WTC11 (cell line): ENCODE measurements around the gene PRKCSH. TPM values are rescaled to one million over a fixed set of nuclear protein-coding genes. Genes with fewer than 3 reads are reported as not detected.

Source experiments
- ETV6 ChIP-seq: sonication (generic); formaldehyde crosslinking; IDR thresholded peaks from 2 replicates; pipeline ENCODE4 v1.8.1; 2022; ENCODE audit warnings: mild to moderate bottlenecking, missing genetic modification reagents
- FOXK1 ChIP-seq: sonication (generic); formaldehyde crosslinking; IDR thresholded peaks from 2 replicates; pipeline ENCODE4 v1.8.0; 2022; ENCODE audit warnings: mild to moderate bottlenecking, moderate library complexity, missing genetic modification reagents
- JUN ChIP-seq: sonication (generic); formaldehyde crosslinking; IDR thresholded peaks from 2 replicates; pipeline ENCODE4 v1.8.0; 2023; ENCODE audit warnings: mild to moderate bottlenecking, missing genetic modification reagents
- MYBL2 ChIP-seq: sonication (generic); formaldehyde crosslinking; IDR thresholded peaks from 2 replicates; pipeline ENCODE4 v1.8.1; 2023; ENCODE audit warnings: mild to moderate bottlenecking, moderate library complexity, missing genetic modification reagents
- NR3C1 ChIP-seq: sonication (generic); formaldehyde crosslinking; conservative IDR thresholded peaks from 2 replicates; pipeline ENCODE4 v1.8.1; 2023; ENCODE audit warnings: low read depth, mild to moderate bottlenecking, missing genetic modification reagents
- PRRX2 ChIP-seq: fragments of 250-450 bp; sonication (Bioruptor Pico); IDR thresholded peaks from 2 replicates; pipeline ENCODE4 v1.8.0; 2021; ENCODE audit warnings: mild to moderate bottlenecking
- total RNA-seq: library from RNA; stranded (reverse); gene quantifications from 3 replicates; pipeline ENCODE4 v1.2.3, GENCODE V29; 2021
- TF ChIP-seq, protein P1 (sequence below): fragments of 250-450 bp; sonication (Bioruptor Pico); IDR thresholded peaks from 2 replicates; pipeline ENCODE4 v1.9.0; 2021; ENCODE audit warnings: mild to moderate bottlenecking, borderline replicate concordance
- TF ChIP-seq, protein P2 (sequence below): sonication (generic); formaldehyde crosslinking; IDR thresholded peaks from 2 replicates; pipeline ENCODE4 v1.8.1; 2023; ENCODE audit warnings: mild to moderate bottlenecking, missing genetic modification reagents
- TF ChIP-seq, protein P3 (sequence below): sonication (generic); formaldehyde crosslinking; IDR thresholded peaks from 2 replicates; pipeline ENCODE4 v1.8.1; 2023; ENCODE audit warnings: mild to moderate bottlenecking, missing genetic modification reagents, moderate library complexity
- TF ChIP-seq, protein P4 (sequence below): sonication (generic); formaldehyde crosslinking; IDR thresholded peaks from 2 replicates; pipeline ENCODE4 v1.8.0; 2022; ENCODE audit warnings: mild to moderate bottlenecking, missing genetic modification reagents
- TF ChIP-seq, protein P5 (sequence below): sonication (generic); formaldehyde crosslinking; IDR thresholded peaks from 2 replicates; pipeline ENCODE4 v1.8.0; 2023; ENCODE audit warnings: missing genetic modification reagents, mild to moderate bottlenecking, borderline replicate concordance
- TF ChIP-seq, protein P6 (sequence below): sonication (generic); formaldehyde crosslinking; IDR thresholded peaks from 2 replicates; pipeline ENCODE4 v1.8.1; 2023; ENCODE audit warnings: mild to moderate bottlenecking, moderate library complexity, missing genetic modification reagents

PRKCSH gene
- total RNA-seq, 1 experiment from 2014 or later: 396 TPM

DNA sequence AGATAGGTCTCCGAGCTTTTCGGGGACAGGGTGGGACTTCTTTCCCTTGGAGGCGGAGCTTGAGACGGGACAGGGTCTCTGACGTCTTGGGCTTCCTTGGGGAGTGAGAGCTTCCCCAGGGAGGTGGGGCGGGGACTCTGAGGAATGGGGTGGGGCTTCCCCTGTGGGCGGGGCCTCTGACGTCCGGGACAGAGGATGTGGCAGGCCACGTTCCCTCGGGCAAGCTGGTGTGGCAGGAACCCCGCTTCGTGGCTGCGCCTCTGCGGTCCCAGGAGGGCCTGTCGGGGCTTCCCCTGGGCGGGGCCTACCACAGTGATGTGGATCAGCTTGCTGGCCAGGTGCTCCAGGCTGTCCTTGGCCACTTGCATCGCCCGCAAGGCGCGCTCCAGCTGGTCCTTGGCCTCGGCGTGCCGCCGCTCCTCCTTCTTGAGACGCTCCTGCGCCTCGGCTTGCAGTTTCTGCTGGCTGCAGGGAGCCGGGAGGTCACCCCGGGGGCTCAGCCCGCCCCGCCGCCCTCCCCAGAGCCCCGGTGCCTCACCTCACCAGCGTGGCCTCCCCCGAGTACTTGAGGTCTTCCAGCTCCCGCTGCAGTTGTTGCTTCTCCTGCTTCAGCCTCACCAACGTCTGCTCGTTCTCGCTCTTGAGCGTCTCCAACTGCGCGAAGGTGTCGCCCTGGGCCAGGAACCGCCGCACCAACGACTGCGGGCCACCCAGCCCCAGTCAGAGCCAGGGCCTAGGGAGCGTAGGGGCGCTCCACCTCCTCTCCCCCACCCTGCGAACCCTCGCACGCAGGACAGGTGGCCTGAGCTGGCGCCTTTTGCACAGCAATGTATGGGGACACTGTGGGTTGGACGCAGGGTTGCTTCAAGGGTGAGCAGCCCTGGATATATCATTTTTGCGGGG, 13.0 kb upstream of the PRKCSH start (continued):
- TF ChIP-seq, protein P1, sequence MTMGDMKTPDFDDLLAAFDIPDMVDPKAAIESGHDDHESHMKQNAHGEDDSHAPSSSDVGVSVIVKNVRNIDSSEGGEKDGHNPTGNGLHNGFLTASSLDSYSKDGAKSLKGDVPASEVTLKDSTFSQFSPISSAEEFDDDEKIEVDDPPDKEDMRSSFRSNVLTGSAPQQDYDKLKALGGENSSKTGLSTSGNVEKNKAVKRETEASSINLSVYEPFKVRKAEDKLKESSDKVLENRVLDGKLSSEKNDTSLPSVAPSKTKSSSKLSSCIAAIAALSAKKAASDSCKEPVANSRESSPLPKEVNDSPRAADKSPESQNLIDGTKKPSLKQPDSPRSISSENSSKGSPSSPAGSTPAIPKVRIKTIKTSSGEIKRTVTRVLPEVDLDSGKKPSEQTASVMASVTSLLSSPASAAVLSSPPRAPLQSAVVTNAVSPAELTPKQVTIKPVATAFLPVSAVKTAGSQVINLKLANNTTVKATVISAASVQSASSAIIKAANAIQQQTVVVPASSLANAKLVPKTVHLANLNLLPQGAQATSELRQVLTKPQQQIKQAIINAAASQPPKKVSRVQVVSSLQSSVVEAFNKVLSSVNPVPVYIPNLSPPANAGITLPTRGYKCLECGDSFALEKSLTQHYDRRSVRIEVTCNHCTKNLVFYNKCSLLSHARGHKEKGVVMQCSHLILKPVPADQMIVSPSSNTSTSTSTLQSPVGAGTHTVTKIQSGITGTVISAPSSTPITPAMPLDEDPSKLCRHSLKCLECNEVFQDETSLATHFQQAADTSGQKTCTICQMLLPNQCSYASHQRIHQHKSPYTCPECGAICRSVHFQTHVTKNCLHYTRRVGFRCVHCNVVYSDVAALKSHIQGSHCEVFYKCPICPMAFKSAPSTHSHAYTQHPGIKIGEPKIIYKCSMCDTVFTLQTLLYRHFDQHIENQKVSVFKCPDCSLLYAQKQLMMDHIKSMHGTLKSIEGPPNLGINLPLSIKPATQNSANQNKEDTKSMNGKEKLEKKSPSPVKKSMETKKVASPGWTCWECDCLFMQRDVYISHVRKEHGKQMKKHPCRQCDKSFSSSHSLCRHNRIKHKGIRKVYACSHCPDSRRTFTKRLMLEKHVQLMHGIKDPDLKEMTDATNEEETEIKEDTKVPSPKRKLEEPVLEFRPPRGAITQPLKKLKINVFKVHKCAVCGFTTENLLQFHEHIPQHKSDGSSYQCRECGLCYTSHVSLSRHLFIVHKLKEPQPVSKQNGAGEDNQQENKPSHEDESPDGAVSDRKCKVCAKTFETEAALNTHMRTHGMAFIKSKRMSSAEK (CRISPR knock-in tag): no peak
- TF ChIP-seq JUN (CRISPR knock-in tag) (no peak), ETV6 (CRISPR knock-in tag) (0 out of 2 replicates have a peak, but pooled peaks have one; percentile 53), PRRX2 (CRISPR knock-in tag) (no peak), FOXK1 (CRISPR knock-in tag) (0 out of 2 replicates have a peak, but pooled peaks have one; percentile 17), MYBL2 (CRISPR knock-in tag) (no peak), NR3C1 (CRISPR knock-in tag) (no peak)
- TF ChIP-seq, protein P2, sequence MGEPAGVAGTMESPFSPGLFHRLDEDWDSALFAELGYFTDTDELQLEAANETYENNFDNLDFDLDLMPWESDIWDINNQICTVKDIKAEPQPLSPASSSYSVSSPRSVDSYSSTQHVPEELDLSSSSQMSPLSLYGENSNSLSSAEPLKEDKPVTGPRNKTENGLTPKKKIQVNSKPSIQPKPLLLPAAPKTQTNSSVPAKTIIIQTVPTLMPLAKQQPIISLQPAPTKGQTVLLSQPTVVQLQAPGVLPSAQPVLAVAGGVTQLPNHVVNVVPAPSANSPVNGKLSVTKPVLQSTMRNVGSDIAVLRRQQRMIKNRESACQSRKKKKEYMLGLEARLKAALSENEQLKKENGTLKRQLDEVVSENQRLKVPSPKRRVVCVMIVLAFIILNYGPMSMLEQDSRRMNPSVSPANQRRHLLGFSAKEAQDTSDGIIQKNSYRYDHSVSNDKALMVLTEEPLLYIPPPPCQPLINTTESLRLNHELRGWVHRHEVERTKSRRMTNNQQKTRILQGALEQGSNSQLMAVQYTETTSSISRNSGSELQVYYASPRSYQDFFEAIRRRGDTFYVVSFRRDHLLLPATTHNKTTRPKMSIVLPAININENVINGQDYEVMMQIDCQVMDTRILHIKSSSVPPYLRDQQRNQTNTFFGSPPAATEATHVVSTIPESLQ (CRISPR knock-in tag): no peak
- TF ChIP-seq, protein P3, sequence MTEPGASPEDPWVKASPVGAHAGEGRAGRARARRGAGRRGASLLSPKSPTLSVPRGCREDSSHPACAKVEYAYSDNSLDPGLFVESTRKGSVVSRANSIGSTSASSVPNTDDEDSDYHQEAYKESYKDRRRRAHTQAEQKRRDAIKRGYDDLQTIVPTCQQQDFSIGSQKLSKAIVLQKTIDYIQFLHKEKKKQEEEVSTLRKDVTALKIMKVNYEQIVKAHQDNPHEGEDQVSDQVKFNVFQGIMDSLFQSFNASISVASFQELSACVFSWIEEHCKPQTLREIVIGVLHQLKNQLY (CRISPR knock-in tag): no peak
- TF ChIP-seq, protein P4, sequence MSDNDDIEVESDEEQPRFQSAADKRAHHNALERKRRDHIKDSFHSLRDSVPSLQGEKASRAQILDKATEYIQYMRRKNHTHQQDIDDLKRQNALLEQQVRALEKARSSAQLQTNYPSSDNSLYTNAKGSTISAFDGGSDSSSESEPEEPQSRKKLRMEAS: peak; percentile 81; the same call in 1 of the 2 replicates
- TF ChIP-seq, protein P5, sequence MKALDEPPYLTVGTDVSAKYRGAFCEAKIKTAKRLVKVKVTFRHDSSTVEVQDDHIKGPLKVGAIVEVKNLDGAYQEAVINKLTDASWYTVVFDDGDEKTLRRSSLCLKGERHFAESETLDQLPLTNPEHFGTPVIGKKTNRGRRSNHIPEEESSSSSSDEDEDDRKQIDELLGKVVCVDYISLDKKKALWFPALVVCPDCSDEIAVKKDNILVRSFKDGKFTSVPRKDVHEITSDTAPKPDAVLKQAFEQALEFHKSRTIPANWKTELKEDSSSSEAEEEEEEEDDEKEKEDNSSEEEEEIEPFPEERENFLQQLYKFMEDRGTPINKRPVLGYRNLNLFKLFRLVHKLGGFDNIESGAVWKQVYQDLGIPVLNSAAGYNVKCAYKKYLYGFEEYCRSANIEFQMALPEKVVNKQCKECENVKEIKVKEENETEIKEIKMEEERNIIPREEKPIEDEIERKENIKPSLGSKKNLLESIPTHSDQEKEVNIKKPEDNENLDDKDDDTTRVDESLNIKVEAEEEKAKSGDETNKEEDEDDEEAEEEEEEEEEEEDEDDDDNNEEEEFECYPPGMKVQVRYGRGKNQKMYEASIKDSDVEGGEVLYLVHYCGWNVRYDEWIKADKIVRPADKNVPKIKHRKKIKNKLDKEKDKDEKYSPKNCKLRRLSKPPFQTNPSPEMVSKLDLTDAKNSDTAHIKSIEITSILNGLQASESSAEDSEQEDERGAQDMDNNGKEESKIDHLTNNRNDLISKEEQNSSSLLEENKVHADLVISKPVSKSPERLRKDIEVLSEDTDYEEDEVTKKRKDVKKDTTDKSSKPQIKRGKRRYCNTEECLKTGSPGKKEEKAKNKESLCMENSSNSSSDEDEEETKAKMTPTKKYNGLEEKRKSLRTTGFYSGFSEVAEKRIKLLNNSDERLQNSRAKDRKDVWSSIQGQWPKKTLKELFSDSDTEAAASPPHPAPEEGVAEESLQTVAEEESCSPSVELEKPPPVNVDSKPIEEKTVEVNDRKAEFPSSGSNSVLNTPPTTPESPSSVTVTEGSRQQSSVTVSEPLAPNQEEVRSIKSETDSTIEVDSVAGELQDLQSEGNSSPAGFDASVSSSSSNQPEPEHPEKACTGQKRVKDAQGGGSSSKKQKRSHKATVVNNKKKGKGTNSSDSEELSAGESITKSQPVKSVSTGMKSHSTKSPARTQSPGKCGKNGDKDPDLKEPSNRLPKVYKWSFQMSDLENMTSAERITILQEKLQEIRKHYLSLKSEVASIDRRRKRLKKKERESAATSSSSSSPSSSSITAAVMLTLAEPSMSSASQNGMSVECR (CRISPR knock-in tag): 0 out of 2 replicates have a peak, but pooled peaks have one; percentile 50
- TF ChIP-seq, protein P6, sequence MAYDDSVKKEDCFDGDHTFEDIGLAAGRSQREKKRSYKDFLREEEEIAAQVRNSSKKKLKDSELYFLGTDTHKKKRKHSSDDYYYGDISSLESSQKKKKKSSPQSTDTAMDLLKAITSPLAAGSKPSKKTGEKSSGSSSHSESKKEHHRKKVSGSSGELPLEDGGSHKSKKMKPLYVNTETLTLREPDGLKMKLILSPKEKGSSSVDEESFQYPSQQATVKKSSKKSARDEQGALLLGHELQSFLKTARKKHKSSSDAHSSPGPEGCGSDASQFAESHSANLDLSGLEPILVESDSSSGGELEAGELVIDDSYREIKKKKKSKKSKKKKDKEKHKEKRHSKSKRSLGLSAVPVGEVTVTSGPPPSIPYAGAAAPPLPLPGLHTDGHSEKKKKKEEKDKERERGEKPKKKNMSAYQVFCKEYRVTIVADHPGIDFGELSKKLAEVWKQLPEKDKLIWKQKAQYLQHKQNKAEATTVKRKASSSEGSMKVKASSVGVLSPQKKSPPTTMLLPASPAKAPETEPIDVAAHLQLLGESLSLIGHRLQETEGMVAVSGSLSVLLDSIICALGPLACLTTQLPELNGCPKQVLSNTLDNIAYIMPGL: no peak
